OCI-LY7 (cell line): ENCODE data around the gene ARRB1.

Source experiments
- CTCF ChIP-seq: fragments of 200-600 bp; sonication (generic); conservative IDR thresholded peaks from 2 replicates; pipeline ENCODE4 v1.5.1; 2014; ENCODE audit warnings: mild to moderate bottlenecking, antibody characterized with exemption, low read length, moderate library complexity, mixed read lengths
- EZH2phosphoT487 ChIP-seq: fragments of 200-600 bp; sonication (generic); IDR thresholded peaks from 2 replicates; pipeline ENCODE4 v1.6.1; 2018; ENCODE audit warnings: low read depth, borderline replicate concordance, mild to moderate bottlenecking, mixed run types, antibody characterized with exemption, low read length, moderate library complexity, mixed read lengths

DNA sequence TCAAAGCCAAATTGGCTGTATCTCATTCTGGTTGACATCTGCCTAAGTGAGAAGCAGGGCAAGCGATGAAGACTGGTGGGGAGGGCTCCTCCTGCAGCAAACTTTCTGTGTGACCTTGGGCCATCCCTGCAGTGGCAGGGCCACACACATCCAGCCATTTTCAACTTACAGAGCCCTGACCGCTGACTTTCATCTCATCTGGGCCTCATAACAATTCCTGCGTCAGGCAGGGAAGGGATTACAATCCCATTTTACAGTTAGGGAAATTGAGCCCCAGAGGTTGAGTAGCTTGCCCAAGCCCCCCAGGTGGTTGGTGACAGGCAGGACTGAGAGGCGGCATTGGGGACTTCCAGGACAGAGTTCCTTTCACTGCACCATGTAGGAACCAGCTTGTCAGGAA, 89.0 kb downstream of the ARRB1 start:
- TF ChIP-seq CTCF = no peak
- no peak for TF ChIP-seq EZH2phosphoT487
